Measurements from ENCODE around the gene MCM9.

DNA sequence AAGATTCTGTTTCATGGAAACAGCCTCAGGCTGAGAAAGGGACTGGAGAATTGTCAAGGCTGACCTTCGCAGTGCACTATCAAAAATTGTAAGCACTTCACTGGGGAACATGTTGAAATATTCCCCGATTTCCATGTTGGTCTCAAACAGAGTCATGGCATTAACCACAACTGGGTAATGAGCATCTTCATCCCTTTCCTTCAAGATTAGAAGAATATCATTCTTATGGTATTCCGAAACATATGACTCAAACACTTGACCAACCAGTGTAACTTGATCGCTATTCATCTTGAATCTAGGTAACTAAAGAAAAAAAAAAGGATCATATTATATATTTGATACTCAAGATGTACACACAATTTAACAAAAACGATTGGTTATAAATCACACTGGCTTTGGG is 3.5 kb downstream of the MCM9 start:
- TF ChIP-seq, protein P1, sequence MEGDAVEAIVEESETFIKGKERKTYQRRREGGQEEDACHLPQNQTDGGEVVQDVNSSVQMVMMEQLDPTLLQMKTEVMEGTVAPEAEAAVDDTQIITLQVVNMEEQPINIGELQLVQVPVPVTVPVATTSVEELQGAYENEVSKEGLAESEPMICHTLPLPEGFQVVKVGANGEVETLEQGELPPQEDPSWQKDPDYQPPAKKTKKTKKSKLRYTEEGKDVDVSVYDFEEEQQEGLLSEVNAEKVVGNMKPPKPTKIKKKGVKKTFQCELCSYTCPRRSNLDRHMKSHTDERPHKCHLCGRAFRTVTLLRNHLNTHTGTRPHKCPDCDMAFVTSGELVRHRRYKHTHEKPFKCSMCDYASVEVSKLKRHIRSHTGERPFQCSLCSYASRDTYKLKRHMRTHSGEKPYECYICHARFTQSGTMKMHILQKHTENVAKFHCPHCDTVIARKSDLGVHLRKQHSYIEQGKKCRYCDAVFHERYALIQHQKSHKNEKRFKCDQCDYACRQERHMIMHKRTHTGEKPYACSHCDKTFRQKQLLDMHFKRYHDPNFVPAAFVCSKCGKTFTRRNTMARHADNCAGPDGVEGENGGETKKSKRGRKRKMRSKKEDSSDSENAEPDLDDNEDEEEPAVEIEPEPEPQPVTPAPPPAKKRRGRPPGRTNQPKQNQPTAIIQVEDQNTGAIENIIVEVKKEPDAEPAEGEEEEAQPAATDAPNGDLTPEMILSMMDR (IDR thresholded peaks at IDR 0.05) = no peak
- no peak for TF ChIP-seq POLR2A (IDR thresholded peaks at IDR 0.05)
